DMS153 treated with DMSO at 0.1 percent for 48 hours (cell line): Measurements from ENCODE around the gene HID1.
A peak's percentile ranks its signal among the peaks of the same experiment; 100 is the strongest.
"Not testable (repeated sequence)": the region's sequence is repeated elsewhere in the genome, so short reads cannot be mapped to it uniquely, and the experiment has no call there.

Experiments used
- DNase-seq: peaks from one replicate; lab custom pipeline; 2025; ENCODE audit not compliant: unreplicated experiment; lab: John Stamatoyannopoulos, UW

HID1 gene

DNA sequence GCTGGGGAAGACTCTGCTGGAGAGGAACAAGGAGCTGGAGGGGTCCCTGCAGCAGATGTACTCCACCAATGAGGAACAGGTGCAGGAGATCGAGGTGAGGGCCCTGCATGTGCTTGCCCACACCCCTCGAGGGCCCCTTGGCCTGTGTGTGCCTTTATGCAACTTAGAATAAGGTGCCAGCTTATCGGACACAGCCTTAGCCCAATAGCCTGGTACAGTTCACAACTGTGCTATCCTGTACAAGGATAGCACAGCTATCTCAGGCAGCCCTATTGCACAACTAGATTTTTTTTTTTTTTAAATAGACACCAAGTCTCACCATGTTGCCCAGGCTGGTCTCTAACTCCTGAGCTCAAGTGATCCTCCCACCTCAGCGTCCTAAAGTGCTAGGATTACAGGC lies 27.0 kb upstream of the HID1 start:
- DNase-seq: no peak

DNA sequence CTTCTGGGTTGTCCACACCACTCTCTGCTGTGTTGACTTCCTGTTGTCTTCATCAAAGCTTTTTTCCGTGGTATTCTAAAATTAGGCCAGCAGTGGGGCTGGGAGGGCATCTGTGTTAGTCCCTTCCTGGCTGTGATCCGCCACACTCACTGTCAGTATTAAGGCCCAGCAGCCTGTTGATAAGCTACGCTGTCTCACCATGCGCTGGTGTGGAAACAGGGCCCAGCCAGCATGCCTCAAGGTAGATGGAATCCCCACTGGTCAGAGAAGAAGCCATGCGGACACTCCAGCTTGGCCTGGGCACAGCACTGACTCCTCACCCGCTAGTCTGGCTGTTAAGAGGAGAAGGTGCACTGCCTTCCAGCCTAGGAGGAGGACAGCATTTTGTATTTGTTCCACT lies 26.2 kb upstream of the HID1 start:
- DNase-seq: no peak

DNA sequence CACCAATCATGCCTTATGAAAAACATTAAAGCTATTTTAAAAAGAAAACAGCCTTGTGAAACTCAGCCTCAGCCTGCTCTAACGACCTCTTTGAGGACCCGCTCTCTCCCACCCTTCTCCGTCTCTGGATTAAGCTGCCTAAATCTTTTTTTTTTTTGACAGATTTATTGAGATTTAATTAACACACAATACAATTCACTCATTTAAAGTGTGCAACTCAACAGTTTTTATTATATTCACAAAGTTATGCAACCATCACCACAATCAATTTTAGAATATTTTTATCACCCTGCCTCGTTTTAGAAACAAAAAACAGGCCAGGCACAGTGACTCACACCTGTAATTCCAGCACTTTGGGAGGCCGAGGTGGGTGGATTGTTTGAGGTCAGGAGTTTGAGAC lies 23.3 kb upstream of the HID1 start:
- no peak for DNase-seq

DNA sequence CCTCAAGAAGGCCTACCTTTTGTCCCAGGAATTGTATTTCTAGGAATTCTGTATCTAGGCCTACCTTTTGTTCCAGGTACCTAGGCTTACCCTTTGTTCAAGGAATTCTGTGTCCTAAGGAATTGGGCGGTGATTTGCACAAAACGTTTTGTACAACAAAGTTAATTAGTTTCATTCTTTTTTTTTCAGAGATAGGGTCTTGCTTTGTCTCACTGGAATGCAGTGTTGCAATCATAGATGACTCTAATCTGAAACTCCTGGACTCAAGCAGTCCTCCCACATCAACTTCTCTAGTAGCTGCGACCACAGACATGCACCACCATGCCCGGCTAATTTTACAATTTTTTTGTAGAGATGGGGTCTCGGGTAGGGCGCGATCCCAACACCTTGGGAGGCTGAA lies 21.9 kb upstream of the HID1 start:
- no peak for DNase-seq

DNA sequence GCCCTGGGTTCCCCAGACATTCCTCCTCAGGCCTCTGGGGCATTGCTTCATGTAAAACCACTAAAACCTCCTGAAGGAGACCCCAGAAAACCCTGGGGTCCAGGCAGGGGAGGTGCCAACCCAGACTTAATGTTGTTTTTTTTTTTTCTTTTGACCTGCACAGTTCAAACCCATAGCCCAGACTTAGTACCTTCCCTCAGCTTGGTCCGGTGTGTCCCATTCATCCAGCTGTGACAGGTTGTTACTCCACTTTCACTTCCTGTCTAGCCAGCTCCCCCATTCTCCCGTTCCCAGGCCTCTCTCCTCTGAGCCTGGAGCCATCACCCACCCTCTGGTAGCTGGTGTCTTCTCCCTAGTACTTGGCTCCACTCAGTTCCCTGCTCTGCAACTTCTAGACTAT lies 19.7 kb upstream of the HID1 start:
- DNase-seq: no peak

DNA sequence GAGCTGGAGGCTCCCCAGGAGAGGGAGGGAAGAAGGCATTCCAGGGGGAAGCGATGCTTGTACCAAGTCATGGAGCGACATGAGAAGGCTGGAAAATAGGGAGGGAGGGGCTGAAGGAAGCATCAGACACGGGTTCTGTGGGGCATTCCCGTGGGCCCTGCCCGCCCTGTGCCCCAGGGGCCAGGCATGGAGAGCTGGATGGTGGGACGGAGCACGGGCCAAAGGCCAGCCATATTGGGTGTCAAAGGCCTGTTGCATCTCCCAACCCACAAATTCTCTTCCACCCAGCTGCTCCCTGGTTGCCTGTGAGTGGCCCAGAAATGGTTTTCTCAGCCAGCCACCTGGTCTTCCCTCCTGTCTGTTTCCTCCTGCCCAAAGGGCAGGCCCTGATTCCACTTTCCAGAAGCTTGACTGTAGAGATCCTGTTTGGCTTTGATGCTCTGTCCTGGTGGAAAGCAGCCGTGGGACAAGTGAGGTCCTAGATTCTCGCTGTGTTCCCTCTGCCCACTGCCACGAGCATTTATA lies 18.1 kb upstream of the HID1 start:
- DNase-seq: no peak

DNA sequence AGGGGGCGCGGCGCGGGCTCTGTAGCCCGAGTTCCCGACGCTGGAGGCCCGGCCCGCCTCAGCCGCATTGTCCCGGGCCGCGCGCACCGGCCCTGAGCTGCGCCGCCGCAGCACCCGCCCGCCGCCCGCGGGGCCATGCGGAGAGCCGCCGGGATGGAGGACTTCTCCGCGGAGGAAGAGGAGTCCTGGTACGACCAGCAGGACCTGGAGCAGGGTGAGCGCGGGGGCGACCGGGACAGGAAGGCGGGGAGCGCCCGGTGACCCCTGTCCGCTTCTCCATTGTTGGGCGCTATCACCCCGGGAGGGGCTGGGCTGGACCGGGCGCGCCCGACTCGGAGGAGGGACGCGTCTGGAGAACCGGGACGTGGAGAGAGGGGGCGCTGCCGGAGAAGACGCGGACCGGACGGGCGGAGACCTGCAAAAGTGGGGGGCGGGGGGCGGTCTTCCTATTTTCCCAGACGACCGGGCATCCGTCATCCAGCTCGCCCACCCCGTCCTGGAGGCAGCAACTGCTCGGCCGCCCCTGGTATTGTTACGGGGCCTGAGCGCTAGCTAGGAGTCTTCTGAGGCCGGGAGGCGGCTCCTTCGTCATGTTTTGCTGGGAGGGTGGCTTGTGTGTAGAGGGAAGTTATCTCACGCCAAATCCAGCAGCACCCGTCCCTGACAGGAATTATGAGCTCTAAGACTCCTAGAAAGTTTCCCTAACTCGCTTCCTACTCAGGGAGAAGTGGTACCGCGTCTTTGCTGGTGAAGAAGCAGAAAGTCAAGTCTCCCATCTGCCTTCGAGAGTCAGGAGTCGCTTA lies 15.6 kb upstream of the HID1 start:
- DNase-seq: no peak

DNA sequence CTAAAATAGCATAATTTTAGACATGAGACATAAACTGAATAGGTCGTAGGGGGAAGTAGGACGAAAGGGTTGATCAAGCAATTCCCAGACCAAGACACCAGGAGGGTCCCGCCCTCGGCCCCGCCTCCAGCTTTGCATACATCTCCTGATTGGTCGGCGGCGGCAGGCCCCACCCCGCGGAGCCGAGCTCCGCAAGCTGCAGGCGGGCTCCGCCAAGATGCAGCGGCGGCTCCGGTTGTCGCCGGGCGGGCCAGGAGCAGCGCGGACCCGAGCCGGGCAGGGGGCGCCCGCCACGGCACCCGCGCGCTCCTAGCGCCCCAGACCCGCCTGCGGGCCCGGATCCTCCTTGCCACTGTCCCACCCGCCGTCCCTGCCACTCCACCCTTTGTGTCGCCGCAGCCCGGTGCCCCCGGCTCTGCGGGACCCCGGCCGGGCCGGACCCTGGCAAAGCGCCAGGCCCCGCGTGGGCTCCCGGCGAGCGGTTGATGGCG lies 14.9 kb upstream of the HID1 start, which contains the start of gene CDR2L:
Gene CDR2L, plus strand, starts transcription at position 215 of the 491 bp plus-strand sequence. CDS start 412 bp downstream, outside the sequence.
- DNase-seq: peak; percentile 85

DNA sequence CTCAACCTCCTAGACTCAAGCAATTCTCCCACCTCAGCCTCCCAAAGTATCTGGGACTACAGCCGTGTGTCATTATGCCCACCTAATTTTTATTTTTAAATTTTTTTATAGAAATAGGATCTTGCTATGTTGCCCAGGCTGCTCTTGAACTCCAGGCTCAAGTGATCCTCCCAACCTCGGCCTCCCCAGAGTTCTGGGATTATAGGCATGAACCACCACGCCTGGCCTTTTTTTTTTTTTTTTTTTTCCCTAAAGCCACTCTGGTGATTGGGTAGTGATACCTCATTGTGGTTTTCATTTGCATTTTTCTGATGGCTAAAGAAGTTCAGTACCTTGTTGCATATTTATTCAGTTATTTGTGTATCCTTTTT lies 13.6 kb upstream of the HID1 start:
- DNase-seq: no peak

DNA sequence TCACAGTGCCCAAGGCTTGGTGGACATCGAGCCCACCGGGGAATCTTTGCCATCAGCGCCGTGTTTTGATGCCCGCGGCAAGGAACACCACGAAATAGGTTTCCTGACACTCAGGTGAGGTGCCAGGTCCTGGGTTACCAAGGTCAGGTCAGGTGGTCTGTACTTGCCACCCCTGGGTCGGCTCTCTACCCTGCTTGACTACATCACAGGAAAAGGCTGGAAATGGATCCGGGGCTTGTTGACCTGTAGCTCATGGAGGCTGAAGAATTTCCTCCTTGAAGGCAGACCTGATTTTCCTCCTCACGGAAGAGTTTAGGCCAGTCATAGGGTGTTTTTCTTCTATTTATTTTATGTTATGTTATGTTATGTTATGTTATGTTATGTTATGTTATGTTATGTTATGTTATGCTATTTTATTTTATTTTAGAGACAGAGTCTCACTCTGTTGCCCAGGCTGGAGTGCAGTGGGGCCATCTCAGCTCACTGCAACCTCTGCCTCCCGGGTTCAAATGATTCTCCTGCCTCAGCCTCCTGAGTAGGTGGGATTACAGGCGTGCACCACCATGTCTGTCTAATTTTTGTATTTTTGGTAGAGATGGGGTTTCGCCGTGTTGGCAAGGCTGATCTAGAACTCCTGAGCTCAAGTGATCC lies 10.2 kb upstream of the HID1 start:
- DNase-seq: not testable (repeated sequence)

DNA sequence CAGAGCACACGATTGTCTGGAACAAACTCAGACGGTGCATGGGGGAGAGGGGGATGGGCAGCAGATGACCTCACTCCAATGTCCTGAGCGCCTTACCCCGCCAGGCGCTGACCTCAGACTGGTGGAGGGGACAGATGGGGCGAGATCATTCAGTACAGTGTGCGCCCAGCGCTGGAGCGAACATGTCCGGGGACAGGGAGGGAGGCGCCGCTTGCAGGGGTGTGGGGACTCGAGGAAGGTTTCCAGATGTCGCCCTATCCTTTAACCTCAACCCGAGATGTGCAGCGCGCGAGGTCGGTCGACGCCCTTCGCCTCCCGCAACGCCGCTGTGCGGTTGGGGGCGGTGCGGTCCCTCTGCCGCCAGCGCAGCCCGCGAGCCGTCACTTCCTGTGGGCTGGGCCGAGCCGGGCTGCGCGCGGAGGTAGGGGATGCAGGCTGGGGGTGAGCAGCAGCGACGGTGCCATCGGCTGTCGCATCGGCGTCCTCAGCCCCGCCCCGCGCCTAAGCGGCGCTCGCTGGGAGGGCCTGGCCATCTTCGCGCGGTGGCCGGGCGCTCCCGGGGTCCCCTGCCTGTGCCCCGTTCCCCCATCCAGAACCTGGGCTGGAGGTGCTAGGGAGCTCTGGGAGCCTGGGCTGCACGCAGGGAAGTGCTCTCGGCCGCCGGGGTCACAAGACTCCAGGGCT lies 9.6 kb upstream of the HID1 start:
- peak; percentile 67 for DNase-seq

DNA sequence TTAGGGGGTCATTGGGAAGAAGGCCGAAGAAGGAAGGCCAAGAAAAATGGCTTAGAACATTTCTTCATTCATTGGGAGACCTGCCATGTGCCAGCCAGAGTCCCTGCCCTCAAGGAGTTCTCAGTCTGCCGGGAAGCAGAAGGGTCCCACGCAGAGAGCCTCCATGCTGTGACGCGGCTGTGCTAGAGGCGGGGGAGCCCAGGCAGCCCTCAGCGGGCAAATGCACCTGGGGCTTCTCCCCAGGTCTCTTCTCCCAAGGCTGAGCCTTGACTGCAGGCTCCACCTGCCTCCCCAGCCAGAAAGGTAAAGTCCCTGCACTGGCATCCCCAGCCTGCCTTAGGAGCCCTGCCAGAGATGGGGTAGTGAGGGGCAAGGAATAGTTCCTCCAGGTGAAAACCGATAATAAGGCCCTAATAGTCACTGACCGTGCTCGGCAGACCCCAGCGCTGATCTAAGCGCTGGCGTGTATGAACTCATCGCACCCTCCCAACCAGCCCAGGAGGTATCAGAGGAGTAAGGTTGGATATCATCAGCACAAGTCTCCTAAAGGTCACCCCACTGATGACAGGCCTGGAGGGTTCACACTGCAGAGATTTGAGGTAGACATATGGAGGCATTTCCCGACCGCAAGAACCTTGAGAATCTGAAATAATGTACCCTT lies 8.9 kb upstream of the HID1 start:
- DNase-seq: no peak

DNA sequence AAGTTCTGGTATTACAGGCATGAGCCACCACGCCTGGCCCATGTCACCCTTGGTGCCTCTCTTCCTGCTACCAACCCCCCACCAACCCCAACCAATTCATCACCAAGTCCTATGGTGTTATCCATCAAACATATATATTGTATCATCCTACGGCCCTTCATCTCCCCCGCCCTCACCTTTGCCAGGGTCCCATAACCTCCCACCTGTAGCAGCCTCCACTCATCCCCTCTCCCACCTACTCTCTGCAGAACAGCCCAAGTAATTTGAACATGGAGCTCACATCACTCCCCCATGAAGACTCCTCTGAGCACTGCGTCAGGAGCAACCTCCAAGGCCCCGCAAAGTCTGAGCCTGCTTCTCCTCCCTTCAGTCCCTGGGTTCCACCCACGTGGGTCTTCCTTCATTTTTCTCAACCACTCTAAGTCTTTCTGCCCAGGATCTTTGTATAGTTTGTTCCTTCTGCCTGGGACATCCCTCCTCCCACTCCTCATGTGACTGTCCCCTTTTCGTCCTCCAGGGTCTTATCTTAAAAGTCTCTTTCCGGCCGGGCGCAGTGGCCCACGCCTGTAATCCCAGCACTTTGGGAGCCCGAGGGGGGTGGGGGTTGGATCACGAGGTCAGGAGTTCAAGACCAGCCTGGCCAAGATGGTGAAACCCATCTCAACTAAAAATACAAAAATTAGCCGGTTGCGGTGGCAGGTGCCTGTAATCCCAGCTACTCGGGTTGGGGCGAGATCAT lies 7.0 kb upstream of the HID1 start:
- DNase-seq: no peak

DNA sequence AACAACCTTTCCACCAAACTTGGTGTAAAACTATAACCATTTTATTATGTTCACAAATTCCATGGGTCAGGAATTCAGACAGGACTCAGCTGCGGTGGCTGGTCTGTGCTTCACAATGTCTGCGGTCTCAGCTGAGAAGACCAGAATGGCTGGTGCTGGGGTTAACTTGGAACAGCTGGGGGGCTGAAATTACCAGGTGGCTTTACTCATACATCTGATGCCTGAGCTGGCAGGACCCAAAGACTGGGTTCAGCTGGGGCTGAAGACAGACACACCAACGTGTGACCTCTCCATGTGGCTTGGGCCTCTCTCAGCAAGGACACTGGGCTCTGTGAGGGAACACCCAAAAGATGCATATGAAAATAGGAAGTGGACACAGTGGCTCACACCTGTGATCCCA lies 5.7 kb upstream of the HID1 start:
- DNase-seq: no peak

DNA sequence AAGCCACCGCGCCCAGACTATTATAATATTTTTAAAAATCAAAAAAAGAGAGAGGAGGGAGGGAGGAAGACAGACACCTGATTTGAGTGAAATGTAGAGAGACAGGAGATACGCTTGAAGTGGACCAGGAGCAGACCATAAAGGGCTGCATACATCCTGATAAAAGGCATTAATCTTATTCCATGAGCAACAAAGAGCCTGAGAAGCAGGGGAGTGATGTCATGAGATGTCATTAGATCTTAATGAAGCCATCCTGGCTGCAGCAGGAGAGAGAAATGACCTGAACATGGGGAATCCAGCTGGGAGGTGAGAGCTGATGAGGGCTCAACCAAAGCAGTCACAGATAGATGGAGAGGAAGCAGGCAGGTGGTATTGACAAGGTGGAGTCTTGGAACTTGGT lies 5.2 kb upstream of the HID1 start:
- no peak for DNase-seq

DNA sequence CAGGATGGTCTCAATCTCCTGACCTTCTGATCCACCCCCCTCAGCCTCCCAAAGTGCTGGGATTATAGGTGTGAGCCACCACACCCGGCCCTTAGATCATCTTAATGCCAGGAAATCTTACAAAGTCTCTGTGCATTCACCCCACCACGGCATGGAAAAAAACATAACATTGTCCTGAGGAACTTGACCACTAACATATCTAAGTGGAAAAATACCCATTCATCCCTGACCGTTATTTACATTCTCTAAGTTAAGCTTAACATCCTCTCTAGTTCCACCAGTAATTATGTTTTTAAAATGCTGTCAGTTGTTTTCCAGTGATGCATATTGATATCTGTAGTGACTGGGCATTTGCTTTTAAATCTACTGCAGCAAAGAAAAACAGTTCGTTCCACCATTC lies 3.4 kb upstream of the HID1 start:
- no peak for DNase-seq

DNA sequence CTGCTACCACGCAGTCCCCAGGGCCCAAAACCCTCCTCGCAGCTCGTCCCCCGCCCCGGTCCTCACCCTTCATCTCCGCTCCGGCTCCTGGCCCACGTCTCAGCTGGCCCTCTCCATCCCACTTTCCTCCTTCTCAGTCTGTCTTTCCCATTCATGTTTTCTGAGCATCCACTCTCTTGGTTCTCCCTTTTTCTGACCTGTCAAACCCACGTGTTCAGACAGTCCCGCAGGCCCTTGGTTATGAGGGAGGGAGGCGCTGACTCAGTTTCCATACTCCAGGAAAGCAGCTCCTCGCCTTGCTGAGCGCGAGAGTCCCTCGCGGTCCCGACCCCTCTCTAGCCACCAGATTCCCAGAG lies 392 bp upstream of the HID1 start:
- no peak for DNase-seq

DNA sequence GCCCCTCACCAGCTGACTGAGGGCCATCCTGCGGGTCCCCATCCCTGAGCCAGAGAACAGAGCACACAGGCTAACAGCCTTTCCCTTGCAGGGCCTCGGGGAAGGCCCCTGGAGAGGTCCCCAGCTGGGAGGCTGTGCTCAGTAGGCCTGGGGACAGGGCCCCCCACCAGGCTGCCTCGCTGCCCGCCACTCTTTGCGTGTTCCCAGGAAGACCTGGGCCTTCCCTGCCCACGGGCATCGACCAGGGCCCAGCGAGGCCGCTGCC lies 785 bp downstream of the HID1 start:
- DNase-seq: no peak

DNA sequence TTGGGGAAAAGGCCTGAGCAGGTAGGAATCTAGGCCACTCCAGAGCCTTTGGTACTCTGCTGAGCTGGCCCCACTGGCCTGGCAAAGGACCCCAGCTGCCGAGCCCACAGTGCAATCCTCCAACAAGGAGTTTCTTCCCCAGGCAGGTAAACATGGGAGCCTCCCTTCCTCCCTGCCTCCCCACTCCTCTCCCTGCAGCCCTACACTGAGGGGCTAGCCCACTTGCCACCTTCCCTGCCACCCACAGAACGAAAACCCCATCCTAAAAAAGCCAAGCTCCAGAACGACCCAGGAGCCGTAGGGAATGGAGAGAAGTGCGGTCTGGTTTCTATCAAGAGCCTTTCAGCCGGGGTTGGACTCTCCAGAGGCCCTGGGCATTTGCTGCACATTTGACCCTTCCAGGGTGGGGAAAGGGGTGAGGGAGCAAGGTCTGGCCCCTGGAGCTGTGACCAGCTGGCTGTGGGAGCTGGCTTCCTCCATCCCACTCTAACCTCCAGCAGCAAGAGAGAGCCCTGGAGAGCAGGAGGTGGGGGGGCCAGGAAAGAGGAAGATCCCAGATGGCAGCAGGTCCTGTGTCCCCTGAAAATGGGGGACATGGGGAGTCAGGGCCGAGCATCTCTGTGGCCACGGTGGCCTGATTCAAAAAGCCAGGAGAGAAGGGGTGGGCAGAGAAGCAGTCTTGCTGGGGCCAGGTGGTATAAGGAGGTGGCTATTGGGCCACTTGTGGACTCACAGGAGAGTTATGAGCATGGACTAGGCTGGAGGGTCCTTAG lies 1.3 kb downstream of the HID1 start:
- no peak for DNase-seq

DNA sequence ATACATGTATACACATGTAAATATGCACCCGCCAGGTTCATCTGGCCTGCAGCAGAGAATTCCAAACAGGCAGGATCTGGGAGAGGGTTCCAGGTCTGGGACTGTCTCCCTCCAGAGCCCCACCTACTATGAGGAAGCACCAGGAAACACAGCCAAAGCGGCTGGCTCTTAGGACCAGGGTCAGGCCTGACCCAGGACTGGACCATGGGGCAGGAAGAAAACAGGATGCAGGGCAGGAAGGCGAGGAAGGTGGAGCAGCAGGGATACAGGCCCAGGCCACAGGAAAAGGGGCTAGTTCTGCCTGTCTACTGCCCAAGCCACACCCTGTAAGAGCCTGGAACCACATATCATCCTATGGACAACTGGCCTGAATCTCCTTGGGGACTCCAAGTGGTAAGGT lies 2.2 kb downstream of the HID1 start:
- DNase-seq: no peak
